Colon (tissue), 2 donors: Measurements from ENCODE around the gene NLRP1.

Experiments used
- FAIRE-seq: peaks from 2 replicates; lab custom pipeline; 2012; peaks lifted over from hg19 to GRCh38; lab: Jason Lieb, UNC
- donor health status: control.
- donor health status: control.

NLRP1 gene

GRCh38 chr17:5584383-5585286, at the start of gene NLRP1:
NLRP1 (minus strand) TSS chr17:5584509; CDS start chr17:5583957, 552 bp downstream.
- FAIRE-seq: no peak

GRCh38 chr17:5631958-5632590, 47.8 kb upstream of the NLRP1 start:
- no peak for FAIRE-seq

GRCh38 chr17:5630434-5630833, 46.1 kb upstream of the NLRP1 start:
- no peak for FAIRE-seq

GRCh38 chr17:5629128-5629527, 44.8 kb upstream of the NLRP1 start:
- FAIRE-seq: no peak

GRCh38 chr17:5628262-5628661, 44.0 kb upstream of the NLRP1 start:
- FAIRE-seq: no peak

GRCh38 chr17:5624211-5624610, 39.9 kb upstream of the NLRP1 start:
- FAIRE-seq: no peak

- no peak for FAIRE-seq
These were observed 37.4 kb upstream of the NLRP1 start for GRCh38 chr17:5621729-5622128.

- FAIRE-seq: no peak
These were observed 36.7 kb upstream of the NLRP1 start for GRCh38 chr17:5621026-5621425.

- no peak for FAIRE-seq
These were observed 34.9 kb upstream of the NLRP1 start for GRCh38 chr17:5619088-5619740.

GRCh38 chr17:5618476-5618875, 34.2 kb upstream of the NLRP1 start:
- no peak for FAIRE-seq

- no peak for FAIRE-seq
These were observed 31.2 kb upstream of the NLRP1 start for GRCh38 chr17:5615476-5615875.

- no peak for FAIRE-seq
These were observed 26.6 kb upstream of the NLRP1 start for GRCh38 chr17:5610956-5611355.

GRCh38 chr17:5608399-5609112, 24.2 kb upstream of the NLRP1 start:
- no peak for FAIRE-seq

GRCh38 chr17:5607946-5608345, 23.6 kb upstream of the NLRP1 start:
- FAIRE-seq: no peak

GRCh38 chr17:5605452-5605851, 21.1 kb upstream of the NLRP1 start:
- no peak for FAIRE-seq

- FAIRE-seq: no peak
These were observed 15.7 kb upstream of the NLRP1 start for GRCh38 chr17:5600041-5600440.

- FAIRE-seq: no peak
These were observed 14.1 kb upstream of the NLRP1 start for GRCh38 chr17:5598457-5598856.

GRCh38 chr17:5596421-5596820, 12.1 kb upstream of the NLRP1 start:
- no peak for FAIRE-seq

- FAIRE-seq: no peak
These were observed 11.5 kb upstream of the NLRP1 start for GRCh38 chr17:5595831-5596230.

GRCh38 chr17:5592382-5592781, 8.1 kb upstream of the NLRP1 start:
- FAIRE-seq: no peak

- no peak for FAIRE-seq
These were observed 7.7 kb upstream of the NLRP1 start for GRCh38 chr17:5591966-5592365.

- no peak for FAIRE-seq
These were observed 4.3 kb upstream of the NLRP1 start for GRCh38 chr17:5588584-5588983.
